Fibroblast of gingiva (primary cell): ENCODE data around the gene PRICKLE2.

Experiments
- DNase-seq: peaks from one replicate; pipeline ENCODE4 v3.0.0-alpha.2; 2011; ENCODE audit warnings: low read depth

The PRICKLE2 gene

DNA sequence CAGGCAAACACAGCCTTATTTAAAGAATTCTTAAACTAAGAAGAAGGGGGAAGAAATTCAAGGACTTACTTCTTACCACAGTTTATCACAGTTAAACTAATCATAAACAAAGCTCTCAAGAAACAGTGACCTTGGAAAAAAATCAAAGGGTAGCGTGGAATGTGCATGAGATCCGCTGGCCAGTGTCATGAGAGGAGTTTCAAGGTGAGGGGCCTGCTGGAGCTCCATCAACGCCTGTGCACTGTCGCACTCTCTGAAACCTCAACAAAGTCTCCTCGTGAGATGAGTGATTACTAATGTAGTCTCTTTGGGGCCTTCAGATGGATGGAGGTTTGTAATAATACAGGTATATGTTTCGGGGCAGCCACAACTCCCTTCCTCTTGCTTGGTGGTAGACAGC lies 28.4 kb upstream of the PRICKLE2 start:
- DNase-seq: no peak

GRCh38 chr3:64251019-64251418 lies 25.8 kb upstream of the PRICKLE2 start:
- DNase-seq: no peak

GRCh38 chr3:64247991-64248646 lies 22.9 kb upstream of the PRICKLE2 start:
- DNase-seq: no peak

DNA sequence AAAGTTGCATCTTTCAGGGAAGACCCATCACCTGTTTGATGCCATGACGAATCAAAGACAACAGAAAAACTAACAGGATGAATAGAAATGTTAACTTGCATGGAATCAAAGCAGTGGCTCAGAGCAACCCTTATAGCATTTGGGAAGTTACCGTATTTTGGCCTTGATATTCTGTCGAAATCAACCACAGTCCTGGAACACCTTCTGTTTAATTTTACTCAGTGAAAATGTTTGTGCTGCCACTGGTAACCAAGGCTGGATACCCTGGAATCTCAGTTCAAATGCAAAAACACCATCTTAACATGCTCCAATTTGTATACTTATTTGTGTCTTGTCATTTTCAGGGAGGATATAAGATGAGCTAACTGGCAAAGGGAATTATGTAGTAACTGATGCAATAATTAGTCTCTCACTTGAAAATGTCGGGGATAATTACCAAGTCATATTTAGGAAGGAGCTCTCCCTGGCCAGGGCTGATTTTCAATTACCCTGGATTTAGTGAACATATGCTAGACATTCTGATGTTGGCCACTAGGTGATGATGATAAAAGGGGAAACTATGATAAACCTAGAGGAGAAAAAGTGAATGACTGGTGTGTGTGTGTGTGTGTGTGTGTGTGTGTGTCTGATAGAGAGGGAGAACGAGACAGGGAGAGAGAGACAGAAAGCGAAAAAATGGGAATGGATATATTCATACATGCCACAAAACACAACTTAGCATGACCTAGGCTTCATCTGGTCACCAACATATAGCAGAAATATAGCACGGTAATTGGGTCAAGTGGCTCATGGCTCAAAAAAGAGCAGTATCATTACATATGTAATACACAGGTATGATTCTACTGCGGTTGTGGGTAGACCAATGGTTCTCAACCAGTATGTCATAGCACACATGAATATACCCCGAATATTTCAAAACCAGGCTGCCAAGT lies 19.0 kb upstream of the PRICKLE2 start:
- DNase-seq: no peak

DNA sequence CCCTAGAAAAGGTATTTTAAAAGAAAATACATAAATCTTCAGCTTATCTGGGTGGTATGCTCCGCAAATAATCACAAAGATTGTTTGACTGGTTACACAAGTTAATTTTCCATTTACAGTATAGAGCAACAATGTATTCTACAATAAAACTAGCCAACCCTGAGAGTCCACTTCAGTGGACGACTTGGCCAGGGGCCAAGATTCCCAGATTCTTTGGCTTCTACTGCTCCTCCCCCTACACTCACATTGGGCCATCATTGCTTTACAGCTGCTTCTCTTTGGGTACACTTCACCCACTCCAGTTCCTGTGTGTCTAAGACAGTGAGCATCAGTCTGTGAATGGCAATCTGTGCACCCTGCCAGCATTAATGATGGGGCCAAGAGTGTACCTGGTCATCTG lies 17.2 kb upstream of the PRICKLE2 start:
- no peak for DNase-seq

DNA sequence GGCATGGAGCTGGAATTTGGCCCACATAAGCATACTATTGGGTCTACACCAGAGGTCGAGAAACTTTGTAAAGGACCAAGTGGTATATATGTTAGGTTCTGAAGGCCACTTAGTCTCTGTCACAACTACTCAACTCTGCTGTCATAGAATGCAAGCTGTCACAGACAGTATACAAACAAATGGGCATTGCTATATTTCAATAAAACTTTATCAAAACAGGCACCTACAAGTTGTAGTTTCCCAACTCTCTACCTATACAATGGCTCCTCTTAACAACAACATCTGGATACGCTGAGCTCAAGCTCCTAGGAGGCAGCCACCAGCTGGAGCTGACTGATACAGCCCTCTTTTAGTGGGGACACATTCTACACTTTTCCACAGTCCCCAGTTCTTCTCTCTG lies 15.7 kb upstream of the PRICKLE2 start:
- DNase-seq: no peak

- no peak for DNase-seq
These were observed 15.1 kb upstream of the PRICKLE2 start for GRCh38 chr3:64240396-64240795.

DNA sequence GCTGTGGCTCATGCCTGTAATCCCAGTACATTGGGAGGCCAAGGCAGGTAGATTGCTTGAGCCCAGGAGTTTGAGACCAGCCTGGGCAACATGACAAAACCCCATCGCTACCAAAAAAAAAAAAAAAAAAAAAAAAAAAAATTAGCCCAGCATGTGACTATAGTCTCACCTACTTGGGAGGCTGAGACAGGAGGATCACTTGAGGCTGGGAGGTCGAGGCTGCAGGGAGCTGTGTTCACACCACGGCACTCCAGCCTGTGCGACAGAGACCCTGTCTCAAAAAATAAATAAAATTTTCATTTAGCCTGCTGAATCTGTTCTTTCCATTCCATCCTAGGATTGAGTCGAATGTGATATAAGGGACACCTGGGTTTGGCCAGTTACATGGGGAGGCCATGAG lies 14.6 kb upstream of the PRICKLE2 start:
- no peak for DNase-seq

DNA sequence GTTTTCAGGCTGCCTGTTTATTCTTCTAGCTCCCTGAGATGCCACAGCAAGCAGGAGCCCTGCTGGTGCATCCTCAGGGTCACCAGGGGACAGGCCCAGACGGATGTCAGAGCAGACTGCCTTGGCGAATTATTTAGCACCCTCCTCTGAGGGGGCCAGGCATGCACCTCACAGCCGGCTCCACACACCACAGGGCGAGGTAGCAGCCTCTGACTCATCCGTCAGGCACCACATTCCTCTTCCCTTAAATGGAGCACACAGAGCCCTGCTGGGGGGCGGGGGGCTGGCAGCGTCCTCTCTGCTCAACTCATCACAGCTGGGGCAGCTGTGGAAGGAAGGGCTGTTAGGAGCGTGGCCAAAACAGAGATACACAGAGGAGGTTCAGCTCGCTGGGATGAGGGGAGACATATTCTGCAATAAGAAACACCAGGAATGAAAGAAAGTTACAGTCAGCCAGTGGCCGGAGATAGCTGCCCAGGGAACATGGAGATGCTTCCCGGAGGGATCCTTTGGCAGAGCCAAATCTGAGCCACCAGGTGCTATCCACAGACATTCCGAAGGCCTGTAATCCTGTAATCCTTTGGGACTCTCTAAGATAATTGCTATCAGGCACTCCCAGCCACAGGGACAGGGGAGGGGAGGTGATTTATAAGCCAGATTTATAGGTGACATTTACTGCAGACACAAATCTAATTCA lies 13.9 kb upstream of the PRICKLE2 start:
- DNase-seq: peak; percentile 92

DNA sequence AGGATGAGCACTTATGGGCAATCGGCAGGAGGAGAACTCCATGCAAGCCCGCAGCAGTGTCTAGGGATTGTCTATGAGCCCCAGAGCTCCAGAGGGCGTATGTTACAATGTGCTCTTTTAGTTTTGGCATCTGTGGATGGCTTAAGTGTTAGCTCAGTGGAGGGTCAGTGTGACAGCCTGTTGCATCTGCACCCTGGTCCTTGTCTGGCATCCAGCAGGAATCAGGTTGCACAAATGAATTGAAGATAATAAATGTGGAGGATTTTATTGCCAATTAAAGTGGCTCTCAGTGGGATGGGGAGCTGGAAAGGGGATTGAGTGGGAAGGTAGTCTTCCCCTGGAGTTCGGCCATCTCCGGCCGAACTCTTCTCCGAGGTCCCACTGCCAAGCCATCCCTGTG lies 11.8 kb upstream of the PRICKLE2 start:
- DNase-seq: no peak

DNA sequence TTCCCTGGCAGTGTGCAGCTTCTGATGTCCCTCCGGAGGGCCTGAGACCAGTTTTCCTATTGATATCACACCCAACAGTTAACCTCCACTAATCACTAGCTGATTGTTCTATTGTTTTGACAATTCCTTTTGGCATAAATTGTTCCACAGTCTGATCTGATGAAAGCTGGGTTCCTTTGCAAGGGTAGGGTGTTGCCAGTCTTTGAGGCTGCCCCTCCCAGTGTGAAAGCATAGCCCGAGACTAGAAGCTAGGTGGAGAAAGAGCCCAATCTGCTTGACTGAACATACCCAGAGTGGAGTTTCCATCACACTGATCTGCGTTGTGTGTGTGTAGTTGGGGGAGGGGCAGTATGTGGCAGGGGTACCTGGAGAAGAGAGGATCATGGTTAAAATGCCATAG lies 10.3 kb upstream of the PRICKLE2 start:
- DNase-seq: no peak

- DNase-seq: no peak
These were observed 9.3 kb upstream of the PRICKLE2 start for GRCh38 chr3:64234571-64234970.

DNA sequence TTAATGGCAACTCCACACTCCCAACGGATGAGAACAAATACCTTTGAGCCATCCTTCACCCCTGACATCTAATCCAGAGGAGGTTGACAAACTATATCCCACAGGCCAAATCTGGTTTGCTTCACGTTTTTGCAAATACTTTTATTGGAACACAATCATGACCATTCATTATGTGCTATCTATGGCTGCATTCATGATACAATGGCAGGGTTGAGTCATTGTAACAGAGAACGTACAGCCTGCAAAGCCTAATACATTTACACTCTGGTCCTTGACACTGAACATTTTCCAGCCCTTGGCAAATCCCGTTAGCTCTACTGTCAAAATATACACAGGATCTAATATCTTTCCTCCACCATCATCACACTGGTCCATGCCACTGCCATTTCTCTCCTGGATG lies 7.6 kb upstream of the PRICKLE2 start:
- no peak for DNase-seq

GRCh38 chr3:64229903-64230302 lies 4.6 kb upstream of the PRICKLE2 start:
- no peak for DNase-seq

GRCh38 chr3:64228110-64228509 lies 2.8 kb upstream of the PRICKLE2 start:
- no peak for DNase-seq

GRCh38 chr3:64226730-64227129 lies 1.5 kb upstream of the PRICKLE2 start:
- no peak for DNase-seq

GRCh38 chr3:64225695-64226499 lies 631 bp upstream of the PRICKLE2 start:
- DNase-seq: no peak

DNA sequence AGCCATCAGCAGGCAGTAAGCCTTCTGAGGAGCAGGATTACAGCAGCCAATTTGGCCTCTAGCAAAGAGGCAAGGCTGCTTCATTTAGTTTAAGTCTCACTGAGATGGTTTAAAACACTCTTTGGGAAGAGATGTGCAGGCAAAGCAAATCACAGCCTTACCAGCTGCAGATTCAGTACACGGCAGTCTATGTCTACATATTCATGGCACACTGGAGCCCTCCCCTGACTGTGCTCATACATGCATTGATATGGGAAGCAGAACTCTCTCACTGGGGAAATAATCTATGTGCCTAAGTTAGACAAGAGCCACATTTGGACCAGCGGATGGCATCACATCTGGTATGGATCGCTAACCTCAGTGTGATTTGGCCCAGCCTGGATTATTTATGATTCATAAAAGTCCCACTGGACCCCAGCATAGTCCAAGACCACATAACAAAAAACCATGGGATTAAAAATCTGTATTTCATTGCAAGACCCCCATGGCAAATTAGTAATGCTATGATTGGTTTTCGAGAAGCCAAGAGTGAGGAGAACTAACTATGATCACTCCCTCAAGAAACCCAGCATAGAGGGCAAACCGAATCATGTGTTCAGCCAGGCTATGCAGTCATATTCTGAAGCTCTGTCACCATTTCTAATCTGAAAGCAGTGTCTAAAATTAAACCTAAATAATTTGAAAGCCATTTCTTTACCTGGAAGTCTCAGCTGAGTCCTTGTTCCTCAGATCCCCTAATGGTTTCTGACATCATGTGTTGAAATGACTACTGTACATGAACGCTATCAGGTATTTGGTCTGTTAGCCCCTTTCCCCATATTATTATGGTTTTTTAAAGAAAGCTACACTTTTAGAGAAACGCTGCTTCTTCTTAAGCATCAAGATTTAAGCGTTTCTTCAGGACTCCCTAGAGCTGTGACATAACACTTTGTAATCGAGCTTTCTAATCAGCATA lies 1.2 kb downstream of the PRICKLE2 start:
- peak; percentile 48 for DNase-seq

GRCh38 chr3:64222501-64223111 lies 2.7 kb downstream of the PRICKLE2 start:
- DNase-seq: no peak

DNA sequence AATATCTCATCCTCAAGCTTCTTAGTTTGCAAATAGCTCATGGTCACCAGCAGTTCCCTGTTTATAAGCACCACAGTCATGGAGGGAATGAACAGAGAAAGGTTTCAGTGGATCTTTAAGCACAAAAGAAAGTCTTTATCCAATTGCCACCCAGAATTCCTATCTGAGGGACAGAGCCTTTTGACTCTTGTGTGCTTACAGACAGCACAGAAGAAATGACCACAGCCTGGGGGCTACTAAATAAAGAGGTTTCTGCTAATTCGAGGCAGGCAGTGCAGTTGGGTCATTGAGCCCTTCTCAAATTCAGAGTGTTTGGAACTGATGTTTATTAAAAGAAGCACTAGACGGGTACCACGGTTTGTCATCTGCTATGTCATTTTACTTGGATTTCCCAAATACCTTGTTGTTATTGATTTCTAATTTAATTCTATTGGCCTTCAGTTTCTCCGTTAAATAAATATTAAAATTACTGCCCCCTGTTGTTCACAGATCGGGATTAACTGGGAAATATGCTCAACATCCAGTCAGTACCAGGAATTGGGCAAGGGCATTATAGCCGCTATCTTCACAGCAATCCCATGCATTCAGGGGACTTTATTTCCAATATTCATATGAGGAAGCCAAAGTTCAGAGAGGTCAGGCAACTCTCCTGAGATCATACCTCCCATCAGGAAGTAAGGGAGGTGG lies 3.6 kb downstream of the PRICKLE2 start:
- no peak for DNase-seq
